NCI-H187 treated with DMSO at 0.1 percent for 48 hours (cell line): ENCODE data around the gene UHMK1.

Experiments used
- DNase-seq: peaks from one replicate; lab custom pipeline; 2025; lab: John Stamatoyannopoulos, UW

Gene UHMK1

DNA sequence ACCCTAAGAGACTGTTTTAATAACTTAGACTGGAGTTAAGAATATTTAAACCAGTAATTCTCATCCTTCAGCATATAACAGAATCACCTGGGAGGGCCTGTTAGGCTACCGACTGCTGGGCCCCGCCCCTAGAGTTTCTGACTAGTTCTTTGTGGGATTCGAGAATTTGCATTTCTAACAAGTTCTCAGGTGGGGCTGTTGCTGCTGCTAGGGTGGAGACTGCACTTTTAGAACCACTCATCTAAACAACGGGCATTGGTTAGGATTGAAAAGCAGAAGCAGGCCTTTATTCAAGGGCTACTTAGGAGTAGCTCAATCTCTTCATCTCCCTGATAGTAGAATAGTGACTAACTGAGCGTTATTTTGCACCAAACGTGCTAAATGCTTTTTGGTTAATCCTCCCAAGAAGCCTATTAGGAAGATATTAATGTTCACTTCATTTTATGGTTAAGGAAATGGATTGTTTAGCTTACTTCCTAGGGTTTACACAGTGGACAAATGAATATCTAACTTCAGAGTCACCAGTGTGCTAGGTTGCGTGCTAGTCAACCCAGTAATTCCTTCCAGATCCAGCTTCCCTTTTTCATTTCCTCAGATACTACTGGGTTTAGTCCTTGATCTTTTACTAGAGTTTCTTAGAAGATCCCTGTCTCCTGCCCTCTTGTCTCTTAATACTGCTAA lies 32.8 kb downstream of the UHMK1 start:
- no peak for DNase-seq

DNA sequence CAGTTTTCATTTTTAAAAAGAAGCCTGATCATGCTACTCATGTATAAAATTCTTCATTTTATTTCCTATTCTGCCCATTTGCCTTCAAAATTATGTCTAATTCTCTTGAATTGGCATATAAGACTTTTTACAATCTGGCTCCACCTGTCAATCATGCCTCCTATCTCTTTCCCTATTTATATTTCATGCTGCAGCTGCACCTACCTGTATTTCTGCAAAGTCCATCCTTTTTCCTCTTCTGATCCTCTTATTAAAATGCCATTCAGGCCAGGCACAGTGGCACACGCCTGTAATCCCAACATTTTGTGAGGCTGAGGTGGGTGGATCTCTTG lies 33.3 kb downstream of the UHMK1 start:
- DNase-seq = no peak

DNA sequence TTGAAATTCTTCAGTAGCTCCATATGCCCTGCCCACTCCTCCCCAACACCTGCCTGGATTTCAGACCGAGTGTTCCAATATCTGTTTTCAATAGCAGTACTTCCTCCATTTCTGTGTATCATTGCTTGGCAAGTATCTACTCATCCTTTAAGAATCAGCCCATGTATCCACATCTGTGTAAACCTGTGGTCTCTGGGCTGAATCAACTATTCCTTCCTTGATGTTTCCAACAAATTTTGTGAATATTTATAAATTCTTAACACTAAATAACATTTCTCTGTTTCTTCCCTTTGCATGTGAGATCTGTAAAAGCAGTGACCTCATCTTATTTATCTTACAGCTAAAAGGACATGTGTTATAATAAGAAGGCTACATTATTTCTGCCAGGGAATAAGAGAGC lies 37.9 kb downstream of the UHMK1 start:
- DNase-seq = no peak

DNA sequence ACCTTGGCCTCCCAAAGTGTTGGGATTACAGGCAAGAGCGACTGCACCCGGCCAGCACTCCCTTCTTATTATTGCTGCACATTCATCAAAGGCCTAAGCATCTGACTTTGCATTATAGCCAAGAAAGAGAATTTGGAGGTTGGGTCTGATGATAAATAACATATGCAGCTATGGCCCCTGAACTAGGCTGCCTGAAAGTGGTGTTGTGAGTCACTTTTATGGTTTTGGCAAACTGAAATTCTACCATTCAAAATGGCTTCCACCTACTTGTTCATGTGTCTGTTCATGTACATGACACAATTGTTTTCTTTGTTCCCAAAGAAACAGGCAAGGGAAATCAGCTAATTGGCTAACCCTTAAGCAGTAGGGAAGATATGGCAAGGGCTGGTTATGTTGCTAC lies 38.9 kb downstream of the UHMK1 start:
- DNase-seq = no peak

DNA sequence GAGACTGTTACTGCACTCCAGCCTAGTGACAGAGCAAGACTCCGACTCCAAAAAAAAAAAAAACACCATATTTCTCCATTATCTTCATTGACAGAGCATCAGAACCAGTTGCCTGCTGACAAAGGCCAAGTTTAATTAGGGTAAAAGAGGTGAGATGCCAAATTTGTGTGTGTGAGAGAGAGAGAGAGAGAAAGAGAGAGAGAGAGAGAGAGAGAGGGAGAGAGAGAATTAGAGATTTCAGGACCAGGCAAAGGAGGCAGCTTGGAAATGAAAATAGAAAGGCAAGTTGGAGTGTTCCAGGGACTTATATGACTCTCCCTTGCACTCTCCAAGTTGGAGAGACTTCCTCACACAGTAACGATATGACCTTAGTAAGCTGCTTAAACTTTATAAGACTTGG lies 39.6 kb downstream of the UHMK1 start:
- no peak for DNase-seq

DNA sequence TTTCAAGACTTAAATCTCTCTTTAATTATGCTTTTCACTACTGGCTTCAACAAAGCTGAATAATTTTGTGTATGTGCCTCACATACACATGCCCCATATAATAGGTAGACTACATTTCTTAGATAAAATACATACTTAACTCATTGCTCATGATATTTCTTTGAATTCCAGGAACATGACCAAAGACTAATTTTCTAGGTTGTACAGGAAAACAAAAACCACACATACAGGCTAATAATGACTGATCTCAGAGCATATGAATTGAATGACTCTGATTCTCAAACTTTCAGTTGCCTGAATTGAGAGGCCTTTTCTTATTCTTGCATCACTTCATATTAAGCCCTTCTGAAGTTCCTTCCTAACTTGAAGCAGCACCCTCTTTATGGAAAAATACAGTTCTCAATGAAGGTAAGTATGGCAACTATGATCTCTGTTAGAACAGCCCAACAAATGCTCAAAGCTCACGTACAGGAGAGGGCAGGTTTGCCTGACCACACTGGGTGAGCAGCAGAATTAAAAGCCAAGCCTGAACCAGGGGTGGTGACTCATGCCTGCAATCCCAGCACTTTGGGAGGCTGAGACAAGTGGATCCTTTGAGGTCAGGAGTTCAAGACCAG lies 41.3 kb downstream of the UHMK1 start:
- DNase-seq = no peak

DNA sequence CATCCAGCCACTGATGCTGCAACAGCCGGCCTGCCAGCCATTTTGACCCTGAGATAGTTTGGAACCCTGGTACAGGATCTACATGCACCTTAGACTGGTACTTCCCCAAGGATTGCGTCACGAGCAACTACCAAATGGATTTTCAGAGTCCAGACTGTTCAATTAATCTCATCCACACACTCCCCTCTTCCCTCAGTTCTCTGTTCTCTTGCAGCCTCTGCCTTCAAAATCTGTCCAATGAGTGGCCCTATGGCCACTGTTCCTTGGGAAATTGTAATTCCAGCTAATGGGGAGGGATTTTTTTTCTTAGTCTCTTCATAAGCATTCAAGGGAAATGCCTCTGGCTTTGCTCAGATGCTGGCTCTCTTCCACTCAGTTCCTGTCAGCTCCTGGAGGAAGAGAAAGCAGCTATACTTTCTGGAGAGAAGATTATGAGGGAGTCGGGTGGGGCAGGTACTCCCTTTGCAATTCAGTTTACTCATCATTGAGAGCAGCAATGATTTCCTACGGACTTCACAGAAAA lies 44.1 kb downstream of the UHMK1 start:
- no peak for DNase-seq

DNA sequence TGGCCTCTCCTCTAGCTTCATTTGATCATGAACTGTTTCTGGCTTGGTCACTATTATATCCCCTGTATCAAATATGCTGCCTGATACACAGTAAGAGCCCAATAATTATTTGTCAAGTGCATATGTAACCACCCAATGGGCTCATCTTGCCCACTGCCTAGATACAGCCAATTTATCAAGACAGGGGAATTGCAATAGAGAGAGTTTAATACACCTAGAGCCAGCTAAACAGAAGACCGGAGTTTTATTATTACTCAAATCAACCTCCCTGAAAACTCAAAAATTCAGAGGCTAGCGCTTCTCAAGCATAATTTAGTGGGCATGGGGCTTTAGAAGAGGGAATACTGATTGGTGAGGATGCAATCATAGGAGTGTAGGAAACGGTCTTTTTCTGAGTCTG lies 45.6 kb downstream of the UHMK1 start:
- no peak for DNase-seq

DNA sequence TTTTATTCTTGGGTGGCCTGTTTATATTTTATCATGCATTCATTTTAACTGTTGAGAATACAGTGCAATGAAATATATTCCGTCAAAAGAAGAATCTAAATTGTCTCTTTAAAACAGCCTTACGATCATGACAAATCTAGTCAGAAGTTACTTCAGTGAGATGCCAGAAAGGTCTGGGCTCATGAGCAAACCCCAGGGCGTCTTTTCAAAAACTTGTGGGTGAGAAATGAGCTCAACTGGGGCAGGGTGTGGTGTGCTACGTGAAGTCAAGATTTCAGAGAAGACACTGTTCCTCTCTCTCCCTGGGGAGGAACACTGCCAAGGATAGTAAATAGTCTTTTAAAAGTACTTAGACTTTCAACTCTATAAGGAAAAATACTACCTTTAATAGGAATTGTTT lies 50.6 kb downstream of the UHMK1 start:
- DNase-seq = no peak

DNA sequence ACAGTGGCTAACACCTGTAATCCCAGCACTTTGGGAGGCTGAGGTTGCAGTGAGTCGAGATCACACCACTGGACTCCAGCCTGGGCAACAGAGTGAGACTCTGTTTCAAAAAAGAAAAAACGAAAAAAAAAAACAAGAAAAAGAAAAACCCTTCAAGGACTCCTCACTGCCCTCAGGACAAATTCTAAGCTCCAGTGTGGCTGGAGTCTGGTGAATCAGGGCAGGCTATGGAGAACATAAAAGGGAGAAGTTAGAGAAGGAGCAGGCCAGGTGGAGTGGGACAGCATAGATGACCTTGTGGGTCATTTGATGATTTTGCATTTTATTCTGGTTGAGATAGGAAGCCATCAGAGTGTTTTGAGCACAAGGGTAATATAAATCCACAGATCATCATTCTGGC lies 51.4 kb downstream of the UHMK1 start:
- no peak for DNase-seq

DNA sequence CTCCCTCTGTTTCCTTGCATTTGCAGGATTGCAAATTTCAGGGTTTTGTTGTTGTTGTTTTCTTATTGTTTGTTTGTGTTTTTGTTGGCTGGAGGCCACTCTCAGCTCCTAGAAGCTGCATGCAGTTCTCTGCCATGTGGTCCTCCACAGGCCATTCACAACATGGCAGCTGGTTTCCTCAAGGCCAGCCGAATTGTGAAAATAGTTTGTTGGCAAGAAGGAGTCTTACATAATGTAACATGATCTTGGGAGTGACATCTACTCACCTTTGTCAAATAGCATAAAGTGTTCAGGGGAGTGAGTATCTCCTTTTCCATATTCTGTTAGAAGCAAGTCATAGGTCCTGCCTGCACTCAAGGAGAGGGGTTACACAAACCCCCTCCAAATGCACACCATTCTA lies 53.3 kb downstream of the UHMK1 start:
- DNase-seq = no peak

DNA sequence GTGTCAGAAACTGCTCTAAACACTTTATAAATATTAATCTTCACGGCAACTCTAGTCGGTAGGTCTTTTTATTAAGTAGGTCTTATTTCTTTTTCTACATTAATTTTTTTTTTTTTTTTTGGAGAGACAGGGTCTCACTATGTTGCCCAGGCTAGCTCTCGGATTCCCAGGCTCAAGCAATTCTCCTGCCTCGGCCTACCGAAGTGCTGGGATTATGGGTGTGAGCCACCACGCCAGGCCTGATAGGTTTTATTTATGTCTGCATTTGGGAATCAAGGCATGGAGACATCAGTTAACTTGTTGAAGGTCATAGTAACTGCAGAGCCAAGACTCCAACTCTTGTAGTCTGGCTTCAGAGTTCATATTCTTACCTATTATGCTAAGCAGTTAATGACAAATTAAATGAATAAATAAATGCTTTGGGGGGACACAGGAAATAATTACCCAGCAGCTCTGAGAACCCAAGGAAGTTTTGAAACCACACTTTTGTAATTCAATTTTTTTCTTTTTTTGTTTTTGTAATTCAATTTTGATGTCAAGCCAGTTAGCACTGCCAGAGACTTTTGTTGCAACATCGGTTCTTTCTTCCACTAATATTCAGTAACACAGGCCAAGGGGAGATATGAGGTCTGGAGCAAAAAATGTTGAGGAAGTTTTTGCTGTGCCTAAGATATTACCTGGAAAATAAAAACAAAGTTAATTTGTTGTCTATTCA lies 54.5 kb downstream of the UHMK1 start:
- no peak for DNase-seq

DNA sequence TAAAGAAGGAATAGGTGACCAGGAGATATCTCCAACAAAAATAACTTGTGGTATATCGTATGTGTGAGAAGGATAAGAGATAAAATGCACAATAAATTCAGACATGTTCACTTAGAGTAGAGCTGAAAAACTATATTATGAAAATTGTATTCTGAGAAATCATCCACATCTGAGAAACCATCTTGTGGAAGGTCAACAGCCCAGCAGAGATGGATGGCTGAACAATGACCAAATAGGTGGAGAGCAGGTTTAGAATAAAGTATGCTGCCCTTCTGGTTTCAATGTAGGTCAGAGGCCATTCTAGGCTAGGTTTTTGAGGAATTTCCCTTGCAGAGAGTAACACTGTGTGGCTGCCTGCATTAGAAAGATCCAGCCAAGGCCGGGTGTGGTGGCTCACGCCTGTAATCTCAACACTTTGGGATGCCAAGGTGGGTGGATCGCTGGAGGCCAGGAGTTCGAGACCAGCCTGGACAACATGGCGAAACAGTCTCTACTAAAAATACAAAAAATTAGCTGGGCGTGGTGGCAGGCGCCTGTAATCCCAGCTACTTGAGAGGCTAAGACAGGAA lies 55.1 kb downstream of the UHMK1 start:
- no peak for DNase-seq

DNA sequence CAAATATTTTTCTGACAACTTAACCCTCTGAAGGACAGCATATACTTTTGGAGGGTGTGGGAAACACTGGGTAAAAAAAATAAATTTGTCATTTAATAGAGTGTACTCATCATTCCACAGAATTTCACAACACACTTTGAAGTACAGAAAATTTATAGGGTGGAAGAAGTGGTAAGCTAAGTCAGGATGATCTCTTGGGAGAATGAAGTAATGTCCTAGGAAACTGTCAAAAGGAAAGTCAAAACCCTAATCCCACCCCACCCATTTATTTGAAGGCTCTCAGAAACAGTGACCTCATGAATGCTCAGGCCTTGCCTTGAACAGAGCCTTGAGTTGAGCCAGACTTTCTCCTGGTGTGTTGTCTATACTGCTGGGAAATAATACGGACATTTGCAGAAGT lies 56.6 kb downstream of the UHMK1 start:
- no peak for DNase-seq

DNA sequence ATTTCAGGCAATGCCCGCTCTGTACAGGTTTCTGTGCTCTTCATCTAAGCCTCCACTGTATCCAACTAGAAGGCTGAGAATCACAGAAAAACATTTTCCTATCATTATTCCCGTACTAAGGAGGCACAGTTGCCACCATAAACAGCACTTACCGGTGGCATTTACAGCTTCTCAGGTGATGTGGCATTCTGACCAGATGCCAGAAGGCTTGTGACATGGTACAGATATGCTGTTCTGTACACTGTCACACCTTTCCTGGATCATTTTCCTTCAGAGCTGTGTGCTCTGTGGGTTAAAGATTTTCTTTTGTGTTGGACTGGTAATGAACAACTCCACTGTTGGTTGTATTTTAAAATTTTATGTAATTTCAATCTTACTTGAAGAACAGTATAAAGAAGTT lies 59.9 kb downstream of the UHMK1 start:
- no peak for DNase-seq

DNA sequence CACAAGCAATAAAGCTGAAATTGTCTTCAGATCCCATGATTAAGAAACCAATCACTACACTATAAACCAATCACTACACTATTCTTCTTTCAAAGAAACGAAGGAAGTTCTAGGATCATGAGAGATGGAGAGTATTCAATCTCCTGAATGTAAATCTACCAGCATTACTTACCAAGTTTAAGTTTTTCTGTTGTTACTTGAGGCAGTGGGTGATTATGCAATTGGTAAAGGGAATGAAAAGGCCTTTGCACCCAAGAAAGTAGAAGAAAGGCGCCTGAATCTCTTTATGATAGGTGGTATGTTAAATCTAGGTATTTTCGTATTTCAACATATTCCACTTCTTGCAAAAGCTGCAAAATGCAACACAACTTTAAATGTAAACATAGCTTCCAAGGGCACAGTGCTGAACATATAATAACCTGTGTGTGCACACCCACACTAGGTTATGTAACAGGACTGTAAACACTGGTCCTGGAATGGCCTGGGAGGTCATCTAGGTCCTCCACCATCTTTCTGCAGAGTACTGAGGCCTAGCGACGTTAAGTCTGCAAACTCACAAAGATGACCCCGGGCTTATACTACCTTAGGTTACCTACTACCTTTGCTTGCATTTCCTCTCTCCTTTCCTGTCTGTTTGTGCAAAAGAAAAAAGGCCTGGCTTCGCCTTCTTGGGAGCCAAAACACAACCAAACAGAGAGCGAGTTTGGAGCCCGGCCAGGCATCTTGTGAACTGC lies 62.9 kb downstream of the UHMK1 start:
- no peak for DNase-seq

DNA sequence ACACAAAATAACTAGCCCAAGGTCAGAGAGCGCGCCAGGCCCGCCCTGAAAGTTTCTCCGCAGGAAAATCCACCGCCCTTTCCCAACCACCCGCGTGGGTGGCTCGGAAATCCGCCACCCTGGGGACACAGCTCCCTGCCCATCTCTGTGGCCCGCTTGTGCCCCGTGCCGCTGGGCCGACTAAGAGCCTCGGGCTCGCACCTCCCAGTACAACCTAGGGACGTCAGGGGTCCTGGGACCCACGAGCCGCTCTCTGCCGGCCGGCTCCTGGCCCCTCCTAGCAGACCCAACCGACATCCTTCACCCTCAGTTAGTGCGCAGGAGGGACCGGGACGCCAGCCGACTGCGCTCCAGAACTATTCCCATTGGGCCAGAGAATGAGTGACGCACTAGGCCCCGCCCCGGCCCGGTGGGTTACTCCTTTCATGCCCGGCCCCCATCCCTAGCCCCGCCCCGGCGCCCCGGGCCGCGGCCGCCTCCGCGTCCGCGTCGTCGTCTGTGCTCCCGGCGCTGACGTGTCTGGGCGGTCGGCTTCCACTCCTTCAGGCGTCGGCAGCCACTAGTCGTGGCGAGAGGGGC lies 63.5 kb downstream of the UHMK1 start:
- peak; percentile 93 for DNase-seq

DNA sequence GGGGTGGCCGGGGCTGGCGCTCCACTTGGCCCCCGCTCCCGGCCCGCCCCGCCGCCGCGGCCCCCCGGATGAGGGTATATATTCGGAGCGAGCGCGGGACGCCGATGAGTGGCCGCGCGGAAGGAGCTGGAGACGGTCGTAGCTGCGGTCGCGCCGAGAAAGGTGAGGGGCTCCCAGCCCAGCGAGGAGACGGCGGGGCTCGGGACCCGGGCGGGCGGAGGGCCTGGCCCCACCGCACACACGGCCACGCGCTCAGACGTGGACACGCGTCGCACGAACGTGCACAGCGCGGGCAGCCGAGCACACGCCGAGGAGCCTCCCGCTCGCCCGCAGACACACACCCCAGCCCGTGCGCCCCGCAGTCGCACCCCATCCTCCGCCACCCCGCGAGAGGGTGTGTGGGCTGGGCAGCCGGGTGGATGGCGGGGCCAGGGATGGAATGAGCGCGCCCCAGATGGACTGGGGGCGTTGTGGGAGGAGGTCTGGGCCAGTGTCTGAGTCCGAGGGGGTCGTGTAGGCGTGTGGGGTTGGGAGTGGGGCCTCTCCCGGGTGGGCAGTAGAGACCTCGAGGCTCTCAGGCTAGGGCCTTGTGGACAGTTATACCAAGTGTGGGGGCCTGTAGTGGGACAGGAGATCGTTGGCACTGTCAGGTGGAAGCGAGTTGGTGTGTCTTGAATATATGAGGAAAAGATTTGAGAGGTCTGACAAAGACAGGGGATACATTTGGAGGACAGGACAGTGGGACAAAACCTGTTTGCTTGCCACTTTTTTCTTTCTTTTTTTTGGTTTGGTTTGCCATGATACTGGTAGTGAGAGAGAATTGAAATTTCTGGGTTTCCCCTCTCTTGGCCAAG lies 64.2 kb downstream of the UHMK1 start, which contains the start of gene UAP1:
TSS of gene UAP1 (plus strand) at position 107 of the 854 bp plus-strand sequence. CDS start 4,347 bp downstream, outside the sequence.
- no peak for DNase-seq

DNA sequence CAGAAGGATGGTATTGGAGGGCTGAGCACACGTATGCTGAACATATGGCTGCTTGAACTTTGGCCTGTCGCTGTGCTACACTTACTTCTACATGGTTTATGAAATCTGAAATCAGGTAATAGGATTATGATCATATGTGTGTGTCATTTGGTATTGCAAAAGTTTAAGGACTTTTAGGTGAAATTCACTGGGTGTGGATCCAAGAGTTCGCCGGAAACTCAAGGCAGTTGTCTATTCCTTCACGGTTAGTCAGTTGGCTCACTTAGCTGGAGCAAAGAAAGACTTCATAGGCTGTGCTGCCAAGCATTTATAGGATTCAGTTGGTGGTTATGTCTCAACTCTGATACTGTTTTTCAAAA lies 64.8 kb downstream of the UHMK1 start:
- no peak for DNase-seq

DNA sequence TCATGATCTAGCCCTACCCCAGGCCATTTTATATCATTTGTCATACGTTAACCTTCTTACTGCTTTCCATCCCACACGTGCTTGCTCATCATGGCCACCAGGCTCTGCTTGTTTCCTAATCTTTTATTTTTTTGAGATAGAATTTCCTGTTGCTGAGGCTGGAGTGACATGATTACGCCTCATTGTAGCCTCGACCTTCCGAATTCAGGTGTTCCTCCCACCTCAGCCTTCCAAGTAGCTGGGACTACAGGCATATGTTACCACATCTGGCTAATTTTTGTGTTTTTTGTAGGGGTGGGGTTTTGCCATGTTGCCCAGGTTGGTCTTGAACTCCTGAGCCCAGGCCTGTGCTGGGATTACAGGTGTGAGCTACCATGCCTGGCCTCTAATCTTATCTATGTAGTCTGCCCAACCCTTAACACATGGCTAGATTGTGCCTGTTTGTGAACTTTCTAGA lies 67.2 kb downstream of the UHMK1 start:
- DNase-seq = no peak

DNA sequence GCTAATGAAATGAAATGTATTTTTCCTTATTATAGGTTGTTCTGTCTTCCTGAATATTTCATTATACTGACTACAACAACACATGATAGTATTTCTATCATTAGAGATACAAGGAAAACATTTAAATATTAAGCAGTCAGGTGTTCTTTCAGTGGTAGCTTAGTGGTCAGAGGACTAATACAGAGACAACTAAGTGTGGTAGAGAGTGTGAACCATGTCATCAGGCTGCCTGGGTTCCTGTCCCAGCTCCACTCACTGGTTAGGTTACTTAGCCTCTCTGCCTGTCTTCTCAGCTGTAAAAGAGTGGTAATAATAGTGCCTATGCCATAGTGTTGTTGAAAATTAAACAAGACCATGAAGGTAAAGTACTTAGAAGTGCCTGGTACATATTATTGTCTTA lies 67.8 kb downstream of the UHMK1 start:
- DNase-seq = no peak
